NCI-H2196 (cell line): Measurements from ENCODE around the gene CLASP1.
"Not testable (repeated sequence)": the region's sequence is repeated elsewhere in the genome, so short reads cannot be mapped to it uniquely, and the experiment has no call there.

Source experiments
- DNase-seq: peaks from one replicate; lab custom pipeline; 2025; ENCODE audit not compliant: unreplicated experiment; lab: John Stamatoyannopoulos, UW

Gene CLASP1

GRCh38 chr2:121583555-121583954 lies 65.7 kb downstream of the CLASP1 start:
- no peak for DNase-seq

- DNase-seq = no peak
These were observed 67.0 kb downstream of the CLASP1 start for GRCh38 chr2:121582272-121582671.

GRCh38 chr2:121579309-121579708 lies 70.0 kb downstream of the CLASP1 start:
- DNase-seq = no peak

GRCh38 chr2:121577381-121577780 lies 71.9 kb downstream of the CLASP1 start:
- no peak for DNase-seq

GRCh38 chr2:121576263-121576662 lies 73.0 kb downstream of the CLASP1 start:
- no peak for DNase-seq

- no peak for DNase-seq
These were observed 73.5 kb downstream of the CLASP1 start for GRCh38 chr2:121575800-121576199.

GRCh38 chr2:121570667-121571055 lies 78.6 kb downstream of the CLASP1 start:
- DNase-seq = no peak

- DNase-seq = no peak
These were observed 79.1 kb downstream of the CLASP1 start for GRCh38 chr2:121570036-121570666.

- DNase-seq = no peak
These were observed 81.3 kb downstream of the CLASP1 start for GRCh38 chr2:121567957-121568409.

GRCh38 chr2:121567452-121567851 lies 81.8 kb downstream of the CLASP1 start:
- DNase-seq = no peak

- DNase-seq = no peak
These were observed 83.6 kb downstream of the CLASP1 start for GRCh38 chr2:121565389-121566250.

GRCh38 chr2:121564905-121565304 lies 84.4 kb downstream of the CLASP1 start:
- no peak for DNase-seq

GRCh38 chr2:121563754-121564153 lies 85.5 kb downstream of the CLASP1 start:
- not testable (repeated sequence) for DNase-seq

GRCh38 chr2:121562269-121563176 lies 86.7 kb downstream of the CLASP1 start:
- DNase-seq = no peak

- DNase-seq = no peak
These were observed 87.5 kb downstream of the CLASP1 start for GRCh38 chr2:121561617-121562268.

GRCh38 chr2:121558329-121558728 lies 90.9 kb downstream of the CLASP1 start:
- no peak for DNase-seq

- no peak for DNase-seq
These were observed 94.3 kb downstream of the CLASP1 start for GRCh38 chr2:121555008-121555407.

- DNase-seq = not testable (repeated sequence)
These were observed 96.6 kb downstream of the CLASP1 start for GRCh38 chr2:121552477-121553180.

GRCh38 chr2:121550669-121551068 lies 98.6 kb downstream of the CLASP1 start:
- DNase-seq = no peak

GRCh38 chr2:121547646-121548045 lies 101.6 kb downstream of the CLASP1 start:
- no peak for DNase-seq
